NT2/D1 (cell line): ENCODE data around the gene PRDM15.

Experiments used
- DNase-seq: peaks from one replicate; pipeline ENCODE4 v3.0.0-alpha.2; 2011; ENCODE audit warnings: low read depth, low spot score
- H3K27me3 ChIP-seq: 2 replicates; pipeline ENCODE4 v1.6.0; 2011; ENCODE audit warnings: mild to moderate bottlenecking; ENCODE audit not compliant: insufficient read length, insufficient read depth
- H3K36me3 ChIP-seq: 2 replicates; pipeline ENCODE4 v1.6.1; 2011; ENCODE audit warnings: mild to moderate bottlenecking, low read length, mixed read lengths; ENCODE audit not compliant: insufficient read depth, insufficient read length
- H3K4me1 ChIP-seq: 2 replicates; pipeline ENCODE4 v1.5.1; 2011; ENCODE audit not compliant: insufficient read depth, insufficient read length
- H3K4me3 ChIP-seq: 2 replicates; pipeline ENCODE4 v1.5.1; 2011; ENCODE audit warnings: low read depth; ENCODE audit not compliant: insufficient read length
- H3K9ac ChIP-seq: 2 replicates; pipeline ENCODE4 v1.6.0; 2011; ENCODE audit warnings: low read depth; ENCODE audit not compliant: insufficient read length
- H3K9me3 ChIP-seq: 2 replicates; pipeline ENCODE4 v1.5.1; 2011; ENCODE audit warnings: mild to moderate bottlenecking, low read length; ENCODE audit not compliant: insufficient read depth
- SUZ12 ChIP-seq: IDR thresholded peaks from 2 replicates; pipeline ENCODE4 v1.6.1; 2011; ENCODE audit not compliant: insufficient read length, insufficient read depth; ENCODE audit errors: extremely low read depth
- YY1 ChIP-seq: IDR thresholded peaks from 2 replicates; pipeline ENCODE4 v1.6.1; 2011; ENCODE audit not compliant: insufficient read length, insufficient read depth
- ZNF274 ChIP-seq: IDR thresholded peaks from 2 replicates; pipeline ENCODE4 v1.6.1; 2011; ENCODE audit warnings: mild to moderate bottlenecking, low read depth, low read length

The PRDM15 gene

GRCh38 chr21:41755934-41756773, 123.0 kb downstream of the PRDM15 start:
- TF ChIP-seq ZNF274, result no peak
- TF ChIP-seq YY1, result no peak
- no peak for TF ChIP-seq SUZ12
- Histone ChIP-seq H3K4me1 (peaks cover 43% of the 10 kb centered on the region), H3K36me3 (peaks cover 14% of the 10 kb centered on the region), H3K9me3 (no peaks in the 10 kb centered on the region), H3K27me3 (peaks cover 14% of the 10 kb centered on the region), H3K4me3 (no peak overlapping the region), H3K9ac (no peak overlapping the region)
- no peak for DNase-seq

GRCh38 chr21:41755258-41755933, 123.7 kb downstream of the PRDM15 start:
- no peak overlapping the region for H3K4me3 ChIP-seq
- no peak overlapping the region for H3K9ac ChIP-seq
- no peak for DNase-seq
- peaks cover 44% of the 10 kb centered on the region for H3K4me1 ChIP-seq
- TF ChIP-seq YY1 (no peak), ZNF274 (no peak), SUZ12 (no peak)
- H3K27me3 ChIP-seq, result peaks cover 11% of the 10 kb centered on the region
- no peaks in the 10 kb centered on the region for H3K9me3 ChIP-seq
- peaks cover 14% of the 10 kb centered on the region for H3K36me3 ChIP-seq

- Histone ChIP-seq H3K36me3 (peaks cover 14% of the 10 kb centered on the region), H3K27me3 (peaks cover 2% of the 10 kb centered on the region), H3K9me3 (no peaks in the 10 kb centered on the region), H3K4me1 (peaks cover 45% of the 10 kb centered on the region), H3K9ac (no peak overlapping the region), H3K4me3 (no peak overlapping the region)
- DNase-seq, result no peak
- TF ChIP-seq YY1 (no peak), ZNF274 (no peak), SUZ12 (no peak)
Measured at GRCh38 chr21:41754479-41754891, 124.7 kb downstream of the PRDM15 start.

- H3K4me1 ChIP-seq, result peaks cover 34% of the 10 kb centered on the region
- H3K9me3 ChIP-seq, result no peaks in the 10 kb centered on the region
- H3K36me3 ChIP-seq, result peaks cover 20% of the 10 kb centered on the region
- H3K9ac ChIP-seq, result no peak overlapping the region
- H3K4me3 ChIP-seq, result no peak overlapping the region
- no peak for TF ChIP-seq YY1
- no peak for TF ChIP-seq SUZ12
- TF ChIP-seq ZNF274, result no peak
- no peak for DNase-seq
- H3K27me3 ChIP-seq, result no peaks in the 10 kb centered on the region
Measured at GRCh38 chr21:41753006-41753898, 125.9 kb downstream of the PRDM15 start.

GRCh38 chr21:41752231-41752681, 126.9 kb downstream of the PRDM15 start:
- H3K27me3 ChIP-seq, result no peaks in the 10 kb centered on the region
- peaks cover 22% of the 10 kb centered on the region for H3K36me3 ChIP-seq
- peaks cover 31% of the 10 kb centered on the region for H3K4me1 ChIP-seq
- H3K9ac ChIP-seq, result no peak overlapping the region
- H3K4me3 ChIP-seq, result no peak overlapping the region
- no peak for TF ChIP-seq ZNF274
- H3K9me3 ChIP-seq, result no peaks in the 10 kb centered on the region
- no peak for DNase-seq

- Histone ChIP-seq H3K36me3 (peaks cover 19% of the 10 kb centered on the region), H3K4me1 (peaks cover 31% of the 10 kb centered on the region), H3K9me3 (no peaks in the 10 kb centered on the region), H3K27me3 (no peaks in the 10 kb centered on the region), H3K4me3 (no peak overlapping the region), H3K9ac (no peak overlapping the region)
- TF ChIP-seq ZNF274 (no peak), YY1 (no peak), SUZ12 (no peak)
- no peak for DNase-seq
Measured at GRCh38 chr21:41751611-41752011, 127.5 kb downstream of the PRDM15 start.
